Immature natural killer cell (primary cell): Measurements from ENCODE around the gene FAM118B. TPM values are rescaled to one million over a fixed set of nuclear protein-coding genes. Genes with fewer than 3 reads are reported as not detected.

Experiments used
- DNase-seq, 3 donors: peaks; one replicate each; pipeline ENCODE4 v3.0.0; 2022; ENCODE audit warnings: mixed read lengths in 1 of 3
- H3K27ac Mint-ChIP-seq, 6 donors: one replicate each; pipeline ENCODE4 v1.8.0; 2020; ENCODE audit warnings: mixed read lengths in 6 of 6, mild to moderate bottlenecking in 5 of 6, inconsistent platforms in 4 of 6, moderate library complexity in 3 of 6
- H3K27me3 Mint-ChIP-seq, 3 donors: one replicate each; pipeline ENCODE4 v1.8.0; 2020 to 2021; ENCODE audit warnings: low read depth in 3 of 3, mild to moderate bottlenecking in 3 of 3, mixed read lengths in 3 of 3, moderate library complexity in 3 of 3, inconsistent platforms in 1 of 3
- H3K36me3 Mint-ChIP-seq, 3 donors: one replicate each; pipeline ENCODE4 v1.8.0; 2020; ENCODE audit warnings: mixed read lengths in 3 of 3, inconsistent platforms in 2 of 3, mild to moderate bottlenecking in 2 of 3
- H3K4me1 Mint-ChIP-seq, 2 donors: one replicate each; pipeline ENCODE4 v1.8.0; 2020; ENCODE audit warnings: inconsistent platforms in 2 of 2, mild to moderate bottlenecking in 2 of 2, mixed read lengths in 2 of 2, moderate library complexity in 1 of 2
- H3K4me3 Mint-ChIP-seq, 5 donors: one replicate each; pipeline ENCODE4 v1.8.0; 2020; ENCODE audit warnings: mild to moderate bottlenecking in 5 of 5, mixed read lengths in 5 of 5, inconsistent platforms in 3 of 5, moderate library complexity in 3 of 5
- H3K9me3 Mint-ChIP-seq, 6 donors: one replicate each; pipeline ENCODE4 v1.8.0; 2020; ENCODE audit warnings: mild to moderate bottlenecking in 6 of 6, mixed read lengths in 6 of 6, inconsistent platforms in 4 of 6, moderate library complexity in 3 of 6
- polyA plus RNA-seq, 3 donors: library from polyadenylated mRNA; unstranded; fragments of 300-500 nt; fragmentation: Illumina TruSeq; gene quantifications; one replicate each; pipeline ENCODE4 v1.2.3, GENCODE V29; 2021

The FAM118B gene
- 10 to 100 TPM; 11.5 to 21.1 (median 13.7) TPM for polyA plus RNA-seq

- Mint-ChIP-seq H3K4me1 (peaks cover 29 to 34% of the 10 kb centered on the region in 2 donors), H3K27me3 (peaks cover 2 to 4% (median 2%) of the 10 kb centered on the region in 3 donors), H3K27ac (peak within 1 kb of the TSS; percentile 83 to 97 (median 94)), H3K9me3 (no peaks in the 10 kb centered on the region), H3K4me3 (peak within 1 kb of the TSS; percentile 97 to 99 (median 98)), H3K36me3 (peaks cover 3 to 15% (median 8%) of the 10 kb centered on the region in 3 donors)
- peak; percentile 97 to 99 (median 98) for DNase-seq
Observed at GRCh38 chr11:126211236-126212088, at the start of gene FAM118B, which contains the start of gene RPUSD4. Gene FAM118B, plus strand, starts transcription at chr11:126211782. Its CDS starts 23,220 bp downstream, at chr11:126235002. Gene RPUSD4, minus strand, starts transcription at chr11:126211650. Its CDS starts 12 bp downstream, at chr11:126211638.

- Mint-ChIP-seq H3K27me3 (no peaks in the 10 kb centered on the region), H3K27ac (no peak overlapping the region), H3K4me3 (no peak overlapping the region), H3K4me1 (no peaks in the 10 kb centered on the region), H3K9me3 (no peaks in the 10 kb centered on the region), H3K36me3 (no peaks in the 10 kb centered on the region)
- no peak for DNase-seq
Observed at GRCh38 chr11:126162306-126163030, 49.1 kb upstream of the FAM118B start.

- DNase-seq, result no peak
- no peaks in the 10 kb centered on the region for H3K27me3 Mint-ChIP-seq
- no peak overlapping the region for H3K27ac Mint-ChIP-seq
- H3K36me3 Mint-ChIP-seq, result no peaks in the 10 kb centered on the region
- H3K4me3 Mint-ChIP-seq, result no peak overlapping the region
- no peaks in the 10 kb centered on the region for H3K4me1 Mint-ChIP-seq
- H3K9me3 Mint-ChIP-seq, result no peaks in the 10 kb centered on the region
Observed at GRCh38 chr11:126163074-126163700, 48.4 kb upstream of the FAM118B start.

GRCh38 chr11:126163779-126164178 is 47.8 kb upstream of the FAM118B start:
- H3K27ac Mint-ChIP-seq, result no peak overlapping the region
- no peak for DNase-seq
- no peaks in the 10 kb centered on the region for H3K27me3 Mint-ChIP-seq
- no peaks in the 10 kb centered on the region for H3K4me1 Mint-ChIP-seq
- no peak overlapping the region for H3K4me3 Mint-ChIP-seq
- H3K36me3 Mint-ChIP-seq, result no peaks in the 10 kb centered on the region
- H3K9me3 Mint-ChIP-seq, result no peaks in the 10 kb centered on the region

- no peak for DNase-seq
- no peaks in the 10 kb centered on the region for H3K36me3 Mint-ChIP-seq
- H3K4me1 Mint-ChIP-seq, result no peaks in the 10 kb centered on the region
- no peaks in the 10 kb centered on the region for H3K9me3 Mint-ChIP-seq
- H3K27ac Mint-ChIP-seq, result no peak overlapping the region
- no peaks in the 10 kb centered on the region for H3K27me3 Mint-ChIP-seq
- no peak overlapping the region for H3K4me3 Mint-ChIP-seq
Observed at GRCh38 chr11:126164781-126165180, 46.8 kb upstream of the FAM118B start.

GRCh38 chr11:126165311-126165720 is 46.3 kb upstream of the FAM118B start:
- Mint-ChIP-seq H3K36me3 (no peaks in the 10 kb centered on the region), H3K4me1 (no peaks in the 10 kb centered on the region), H3K27me3 (no peaks in the 10 kb centered on the region), H3K27ac (no peak overlapping the region), H3K9me3 (no peaks in the 10 kb centered on the region), H3K4me3 (no peak overlapping the region)
- no peak for DNase-seq

GRCh38 chr11:126165757-126166156 is 45.8 kb upstream of the FAM118B start:
- H3K4me3 Mint-ChIP-seq, result no peak overlapping the region
- H3K36me3 Mint-ChIP-seq, result no peaks in the 10 kb centered on the region
- no peak for DNase-seq

GRCh38 chr11:126166413-126166812 is 45.2 kb upstream of the FAM118B start:
- Mint-ChIP-seq H3K36me3 (no peaks in the 10 kb centered on the region), H3K27me3 (no peaks in the 10 kb centered on the region), H3K27ac (peak overlapping the region in 1 of 6 donors; percentile 4), H3K4me1 (no peaks in the 10 kb centered on the region), H3K9me3 (no peaks in the 10 kb centered on the region), H3K4me3 (no peak overlapping the region)
- DNase-seq, result no peak

More at GRCh38 chr11:126165757-126166156, 45.8 kb upstream of the FAM118B start:
- no peaks in the 10 kb centered on the region for H3K9me3 Mint-ChIP-seq
- H3K27me3 Mint-ChIP-seq, result no peaks in the 10 kb centered on the region
- H3K4me1 Mint-ChIP-seq, result no peaks in the 10 kb centered on the region
- H3K27ac Mint-ChIP-seq, result no peak overlapping the region

- Mint-ChIP-seq H3K27me3 (peaks cover 0 to 1% (median 0%) of the 10 kb centered on the region in 3 donors), H3K9me3 (no peaks in the 10 kb centered on the region), H3K4me3 (no peak overlapping the region), H3K4me1 (no peaks in the 10 kb centered on the region), H3K27ac (no peak overlapping the region), H3K36me3 (no peaks in the 10 kb centered on the region)
- no peak for DNase-seq
Observed at GRCh38 chr11:126167488-126167887, 44.1 kb upstream of the FAM118B start.

GRCh38 chr11:126169291-126169690 is 42.3 kb upstream of the FAM118B start:
- Mint-ChIP-seq H3K27ac (no peak overlapping the region), H3K36me3 (no peaks in the 10 kb centered on the region), H3K4me1 (no peaks in the 10 kb centered on the region), H3K9me3 (no peaks in the 10 kb centered on the region), H3K4me3 (no peak overlapping the region), H3K27me3 (peaks cover 3 to 13% (median 4%) of the 10 kb centered on the region in 3 donors)
- no peak for DNase-seq

GRCh38 chr11:126172596-126173038 is 39.0 kb upstream of the FAM118B start:
- no peaks in the 10 kb centered on the region for H3K9me3 Mint-ChIP-seq
- no peaks in the 10 kb centered on the region for H3K4me1 Mint-ChIP-seq
- peaks cover 3 to 14% (median 4%) of the 10 kb centered on the region in 3 donors for H3K27me3 Mint-ChIP-seq
- H3K36me3 Mint-ChIP-seq, result no peaks in the 10 kb centered on the region
- H3K27ac Mint-ChIP-seq, result no peak overlapping the region
- no peak overlapping the region for H3K4me3 Mint-ChIP-seq
- no peak for DNase-seq

GRCh38 chr11:126173257-126173656 is 38.3 kb upstream of the FAM118B start:
- Mint-ChIP-seq H3K9me3 (no peaks in the 10 kb centered on the region), H3K4me3 (no peak overlapping the region), H3K27me3 (peaks cover 3 to 14% (median 4%) of the 10 kb centered on the region in 3 donors), H3K27ac (no peak overlapping the region), H3K4me1 (no peaks in the 10 kb centered on the region), H3K36me3 (no peaks in the 10 kb centered on the region)
- DNase-seq, result no peak

GRCh38 chr11:126174816-126175215 is 36.8 kb upstream of the FAM118B start:
- H3K4me3 Mint-ChIP-seq, result no peak overlapping the region
- DNase-seq, result no peak
- H3K27me3 Mint-ChIP-seq, result peaks cover 3 to 14% (median 4%) of the 10 kb centered on the region in 3 donors
- H3K27ac Mint-ChIP-seq, result no peak overlapping the region
- H3K4me1 Mint-ChIP-seq, result no peaks in the 10 kb centered on the region
- H3K9me3 Mint-ChIP-seq, result no peaks in the 10 kb centered on the region
- no peaks in the 10 kb centered on the region for H3K36me3 Mint-ChIP-seq

GRCh38 chr11:126175393-126175792 is 36.2 kb upstream of the FAM118B start:
- Mint-ChIP-seq H3K4me3 (no peak overlapping the region), H3K4me1 (no peaks in the 10 kb centered on the region), H3K9me3 (peaks cover 0 to 3% (median 0%) of the 10 kb centered on the region in 6 donors), H3K27ac (no peak overlapping the region), H3K36me3 (no peaks in the 10 kb centered on the region), H3K27me3 (peaks cover 3 to 16% (median 4%) of the 10 kb centered on the region in 3 donors)
- no peak for DNase-seq
